ENCODE measurements around the gene CRB3. TPM values are rescaled to one million over a fixed set of nuclear protein-coding genes. Genes with fewer than 3 reads are reported as not detected.

Gene CRB3
- total and polyA plus RNA-seq, 2 of the 13 experiments (the other 11 are each of a cell fraction or from before 2014, with no cell fraction given): 10.6 to 25.6 TPM

DNA sequence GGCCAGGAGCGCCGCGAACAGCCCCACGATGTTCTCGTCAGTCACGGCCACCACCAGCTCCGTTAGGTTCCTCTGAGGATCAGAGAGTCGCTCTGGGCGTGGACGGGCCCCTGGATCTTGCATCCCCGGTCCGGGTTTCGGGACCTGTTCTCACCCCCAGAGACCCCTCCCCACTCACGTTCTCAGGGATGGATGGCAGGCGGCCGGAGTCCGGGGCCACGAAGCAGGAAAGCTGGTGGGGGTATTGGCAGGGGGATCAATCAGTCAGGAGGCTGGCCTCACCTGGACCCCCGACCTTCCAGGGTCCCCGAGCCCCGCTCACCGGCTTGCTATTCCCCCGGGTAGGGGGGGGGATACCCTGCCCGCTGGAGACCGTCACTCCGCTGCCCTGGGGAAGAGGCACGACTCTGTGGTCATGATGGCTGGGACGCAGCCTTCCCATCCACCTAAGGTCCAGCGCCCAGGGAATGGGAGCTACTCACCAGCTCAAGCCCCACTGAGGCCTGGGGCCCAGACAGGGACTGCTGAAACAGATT lies 12.9 kb downstream of the CRB3 start:
- H3K27ac ChIP-seq (ENCODE audit: extremely low read length, insufficient read depth, low read length): no peak overlapping the region
- in situ Hi-C loops (cut with HindIII; ENCODE audit: extremely low pct_ligation_motif_present, low pct_unique_long_range_greater_than_20kb): no loop called here
- intact Hi-C loops (cut with micrococcal nuclease; ENCODE audit: unreplicated experiment): no loop called here
- no peaks in the 10 kb centered on the region for H4K20me1 ChIP-seq (ENCODE audit: insufficient read depth, low read length)
- H3K79me2 ChIP-seq (ENCODE audit: insufficient read depth, low read length): no peaks in the 10 kb centered on the region
- H3K9me3 ChIP-seq (ENCODE audit: low read length): no peaks in the 10 kb centered on the region
- ATAC-seq (no peak), FAIRE-seq (no peak), DNase-seq (ENCODE audit: low spot score) (no peak)
- no peak overlapping the region for H2AFZ ChIP-seq (ENCODE audit: low read length)
- no peaks in the 10 kb centered on the region for H3K36me3 ChIP-seq (replicated peaks in 1 of 2; ENCODE audit: control insufficient read depth in 1 of 2, insufficient read depth in 2 of 2, low read length in 2 of 2)
- WGBS (ENCODE audit: low lambda C conversion rate): 58% methylated on average over 12 of the region's 29 CpGs
- CTCF ChIA-PET (ENCODE audit: low intra/inter-chr PET ratio, low total read pairs): no interaction called here
- POLR2A ChIA-PET: interaction anchor here (0.9 to 1.4 kb wide), 5 partner anchors 12 to 592 kb away, joined by 3 to 13 read pairs (median 4); partner anchors contain the start of genes ALKBH7, CRB3 and SLC25A23
- H3K9ac ChIP-seq (ENCODE audit: insufficient read depth, low read depth, low read length): peak overlapping the region; percentile 30; the same call in 1 of the 2 replicates
- peak overlapping the region; percentile 66 for H3K4me2 ChIP-seq (ENCODE audit: low read depth, low read length)
- peaks cover 2 to 16% of the 10 kb centered on the region in 2 experiments; a peak in 3 of 5 replicates for H3K27me3 ChIP-seq (ENCODE audit: control insufficient read depth in 1 of 2, insufficient read depth in 2 of 2, low read length in 2 of 2)
- H3K4me1 ChIP-seq (ENCODE audit: insufficient read depth, low read length): peaks cover 28% of the 10 kb centered on the region
- peak overlapping the region in 2 of 3 experiments; percentile 41 to 53; a peak in 3 of 6 replicates for H3K4me3 ChIP-seq (replicated peaks in 1 of 3; ENCODE audit: insufficient read depth in 1 of 3, low read depth in 2 of 3, low read length in 3 of 3)
- no TSS peak for BruUV-seq (replicated peaks)
- TF ChIP-seq ZNF782 (CRISPR knock-in tag; IDR thresholded peaks at IDR 0.05; ENCODE audit: borderline replicate concordance) (no peak), TCF12 (IDR thresholded peaks at IDR 0.05) (no peak), TCF12 (CRISPR knock-in tag; IDR thresholded peaks at IDR 0.05) (no peak), ZNF24 (IDR thresholded peaks at IDR 0.05) (no peak), GLI4 (CRISPR knock-in tag; IDR thresholded peaks at IDR 0.05; ENCODE audit: borderline replicate concordance) (no peak), ZNF83 (CRISPR knock-in tag; IDR thresholded peaks at IDR 0.05; ENCODE audit: borderline replicate concordance) (no peak), ZNF101 (CRISPR knock-in tag; IDR thresholded peaks at IDR 0.05; ENCODE audit: borderline replicate concordance, low read depth) (no peak), ZNF530 (CRISPR knock-in tag; IDR thresholded peaks at IDR 0.05; ENCODE audit: low read depth) (no peak), FOXA3 (CRISPR knock-in tag; IDR thresholded peaks at IDR 0.05) (no peak), ZNF446 (CRISPR knock-in tag; IDR thresholded peaks at IDR 0.05) (no peak), ZFP41 (CRISPR knock-in tag; IDR thresholded peaks at IDR 0.05; ENCODE audit: borderline replicate concordance) (no peak), SMC3 (IDR thresholded peaks at IDR 0.05; ENCODE audit: low read length) (no peak), ZNF260 (CRISPR knock-in tag; IDR thresholded peaks at IDR 0.05; ENCODE audit: borderline replicate concordance, low read depth) (no peak), HNRNPLL (IDR thresholded peaks at IDR 0.05; ENCODE audit: low read depth, low read length, poor library complexity, severe bottlenecking) (peak; percentile 12), IKZF4 (CRISPR knock-in tag; IDR thresholded peaks at IDR 0.05; ENCODE audit: borderline replicate concordance, low read depth, not compliant biosample characterization) (peak; percentile 41), ZNF30 (CRISPR knock-in tag; IDR thresholded peaks at IDR 0.05) (no peak), GABPB1 (CRISPR knock-in tag; IDR thresholded peaks at IDR 0.05) (no peak)
- TF ChIP-seq, protein P1, sequence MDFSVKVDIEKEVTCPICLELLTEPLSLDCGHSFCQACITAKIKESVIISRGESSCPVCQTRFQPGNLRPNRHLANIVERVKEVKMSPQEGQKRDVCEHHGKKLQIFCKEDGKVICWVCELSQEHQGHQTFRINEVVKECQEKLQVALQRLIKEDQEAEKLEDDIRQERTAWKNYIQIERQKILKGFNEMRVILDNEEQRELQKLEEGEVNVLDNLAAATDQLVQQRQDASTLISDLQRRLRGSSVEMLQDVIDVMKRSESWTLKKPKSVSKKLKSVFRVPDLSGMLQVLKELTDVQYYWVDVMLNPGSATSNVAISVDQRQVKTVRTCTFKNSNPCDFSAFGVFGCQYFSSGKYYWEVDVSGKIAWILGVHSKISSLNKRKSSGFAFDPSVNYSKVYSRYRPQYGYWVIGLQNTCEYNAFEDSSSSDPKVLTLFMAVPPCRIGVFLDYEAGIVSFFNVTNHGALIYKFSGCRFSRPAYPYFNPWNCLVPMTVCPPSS (IDR thresholded peaks at IDR 0.05): no peak
- TF ChIP-seq, protein P2, sequence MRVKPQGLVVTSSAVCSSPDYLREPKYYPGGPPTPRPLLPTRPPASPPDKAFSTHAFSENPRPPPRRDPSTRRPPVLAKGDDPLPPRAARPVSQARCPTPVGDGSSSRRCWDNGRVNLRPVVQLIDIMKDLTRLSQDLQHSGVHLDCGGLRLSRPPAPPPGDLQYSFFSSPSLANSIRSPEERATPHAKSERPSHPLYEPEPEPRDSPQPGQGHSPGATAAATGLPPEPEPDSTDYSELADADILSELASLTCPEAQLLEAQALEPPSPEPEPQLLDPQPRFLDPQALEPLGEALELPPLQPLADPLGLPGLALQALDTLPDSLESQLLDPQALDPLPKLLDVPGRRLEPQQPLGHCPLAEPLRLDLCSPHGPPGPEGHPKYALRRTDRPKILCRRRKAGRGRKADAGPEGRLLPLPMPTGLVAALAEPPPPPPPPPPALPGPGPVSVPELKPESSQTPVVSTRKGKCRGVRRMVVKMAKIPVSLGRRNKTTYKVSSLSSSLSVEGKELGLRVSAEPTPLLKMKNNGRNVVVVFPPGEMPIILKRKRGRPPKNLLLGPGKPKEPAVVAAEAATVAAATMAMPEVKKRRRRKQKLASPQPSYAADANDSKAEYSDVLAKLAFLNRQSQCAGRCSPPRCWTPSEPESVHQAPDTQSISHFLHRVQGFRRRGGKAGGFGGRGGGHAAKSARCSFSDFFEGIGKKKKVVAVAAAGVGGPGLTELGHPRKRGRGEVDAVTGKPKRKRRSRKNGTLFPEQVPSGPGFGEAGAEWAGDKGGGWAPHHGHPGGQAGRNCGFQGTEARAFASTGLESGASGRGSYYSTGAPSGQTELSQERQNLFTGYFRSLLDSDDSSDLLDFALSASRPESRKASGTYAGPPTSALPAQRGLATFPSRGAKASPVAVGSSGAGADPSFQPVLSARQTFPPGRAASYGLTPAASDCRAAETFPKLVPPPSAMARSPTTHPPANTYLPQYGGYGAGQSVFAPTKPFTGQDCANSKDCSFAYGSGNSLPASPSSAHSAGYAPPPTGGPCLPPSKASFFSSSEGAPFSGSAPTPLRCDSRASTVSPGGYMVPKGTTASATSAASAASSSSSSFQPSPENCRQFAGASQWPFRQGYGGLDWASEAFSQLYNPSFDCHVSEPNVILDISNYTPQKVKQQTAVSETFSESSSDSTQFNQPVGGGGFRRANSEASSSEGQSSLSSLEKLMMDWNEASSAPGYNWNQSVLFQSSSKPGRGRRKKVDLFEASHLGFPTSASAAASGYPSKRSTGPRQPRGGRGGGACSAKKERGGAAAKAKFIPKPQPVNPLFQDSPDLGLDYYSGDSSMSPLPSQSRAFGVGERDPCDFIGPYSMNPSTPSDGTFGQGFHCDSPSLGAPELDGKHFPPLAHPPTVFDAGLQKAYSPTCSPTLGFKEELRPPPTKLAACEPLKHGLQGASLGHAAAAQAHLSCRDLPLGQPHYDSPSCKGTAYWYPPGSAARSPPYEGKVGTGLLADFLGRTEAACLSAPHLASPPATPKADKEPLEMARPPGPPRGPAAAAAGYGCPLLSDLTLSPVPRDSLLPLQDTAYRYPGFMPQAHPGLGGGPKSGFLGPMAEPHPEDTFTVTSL (CRISPR knock-in tag; IDR thresholded peaks at IDR 0.05; ENCODE audit: borderline replicate concordance): 0 out of 2 replicates have a peak, but pooled peaks have one; percentile 22

Data from HepG2 (cell line).